HT1080 (cell line): ENCODE data around the gene SEPTIN10. TPM values are rescaled to one million over a fixed set of nuclear protein-coding genes. Genes with fewer than 3 reads are reported as not detected.

Source experiments
- DNase-seq: peaks from one replicate; pipeline ENCODE4 v3.0.0-alpha.2; 2015; ENCODE audit warnings: low read depth
- total RNA-seq: library from RNA; depleted of rRNA; stranded (reverse); fragments of >200 nt; shearing (Covaris generic); gene quantifications from 2 replicates; pipeline ENCODE4 v1.2.3, GENCODE V29; 2014

SEPTIN10 gene
- total RNA-seq, 1 experiment from 2014 or later = 45.2 TPM

GRCh38 chr2:109525836-109526235 lies 87.9 kb downstream of the SEPTIN10 start:
- DNase-seq = no peak

- DNase-seq = no peak
Observed at GRCh38 chr2:109523536-109524361, 90.0 kb downstream of the SEPTIN10 start.

- DNase-seq = no peak
Observed at GRCh38 chr2:109523121-109523520, 90.6 kb downstream of the SEPTIN10 start.

GRCh38 chr2:109522063-109522374 lies 91.7 kb downstream of the SEPTIN10 start:
- DNase-seq = no peak

GRCh38 chr2:109521233-109522062 lies 92.3 kb downstream of the SEPTIN10 start:
- no peak for DNase-seq

- no peak for DNase-seq
Observed at GRCh38 chr2:109519513-109519912, 94.3 kb downstream of the SEPTIN10 start.

GRCh38 chr2:109517118-109517889 lies 96.5 kb downstream of the SEPTIN10 start:
- no peak for DNase-seq

- peak; percentile 58 for DNase-seq
Observed at GRCh38 chr2:109516445-109517117, 97.2 kb downstream of the SEPTIN10 start.

- no peak for DNase-seq
Observed at GRCh38 chr2:109514857-109515256, 98.9 kb downstream of the SEPTIN10 start.

- peak; percentile 64 for DNase-seq
Observed at GRCh38 chr2:109513749-109514588, 99.8 kb downstream of the SEPTIN10 start.

GRCh38 chr2:109513230-109513629 lies 100.5 kb downstream of the SEPTIN10 start:
- DNase-seq = no peak

- no peak for DNase-seq
Observed at GRCh38 chr2:109512076-109512475, 101.7 kb downstream of the SEPTIN10 start.

- DNase-seq = no peak
Observed at GRCh38 chr2:109511168-109511567, 102.6 kb downstream of the SEPTIN10 start.

- DNase-seq = peak; percentile 68
Observed at GRCh38 chr2:109510136-109511028, 103.4 kb downstream of the SEPTIN10 start.

GRCh38 chr2:109508556-109508955 lies 105.2 kb downstream of the SEPTIN10 start:
- DNase-seq = no peak

GRCh38 chr2:109507828-109508227 lies 105.9 kb downstream of the SEPTIN10 start:
- DNase-seq = no peak

- no peak for DNase-seq
Observed at GRCh38 chr2:109507217-109507616, 106.5 kb downstream of the SEPTIN10 start.

GRCh38 chr2:109503191-109503590 lies 110.6 kb downstream of the SEPTIN10 start:
- no peak for DNase-seq

GRCh38 chr2:109501461-109501860 lies 112.3 kb downstream of the SEPTIN10 start:
- DNase-seq = no peak
